CD14-positive monocyte (primary cell): ENCODE data around the gene EML4. TPM values are rescaled to one million over a fixed set of nuclear protein-coding genes. Genes with fewer than 3 reads are reported as not detected.
A peak's percentile ranks its signal among the peaks of the same experiment; 100 is the strongest.
"Not testable (repeated sequence)": the region's sequence is repeated elsewhere in the genome, so short reads cannot be mapped to it uniquely, and the experiment has no call there.

Experiments
- DNase-seq, 3 donors: peaks; one replicate each; pipeline ENCODE4 v3.0.0-alpha.2; 2011 to 2022
- H2AFZ ChIP-seq: 2 replicates; pipeline ENCODE4 v1.6.0; 2012; ENCODE audit warnings: mild to moderate bottlenecking, low read depth, low read length, inconsistent platforms; ENCODE audit not compliant: insufficient read depth, poor library complexity, severe bottlenecking
- H3K27ac ChIP-seq, 2 donors: 1 replicate in 1 of 2; 2 replicates in 1 of 2; pipeline ENCODE4 v1.5.1; 2012 to 2013; ENCODE audit warnings: low read length in 2 of 2, control low read depth in 1 of 2, inconsistent platforms in 1 of 2, low read depth in 1 of 2, mild to moderate bottlenecking in 1 of 2
- H3K27me3 ChIP-seq, 2 donors: one replicate each; pipeline versions ENCODE4 v1.6.0 to v1.6.1; 2011 to 2013; ENCODE audit warnings: low read length in 2 of 2; ENCODE audit not compliant: control insufficient read depth in 2 of 2, insufficient read depth in 2 of 2
- H3K36me3 ChIP-seq, 2 donors: replicated peaks in 1 of 2; 1 replicate in 1 of 2; 2 replicates in 1 of 2; pipeline versions ENCODE4 v1.5.1 to v1.6.1; 2012 to 2013; ENCODE audit warnings: low read length in 2 of 2, control low read depth in 1 of 2, inconsistent platforms in 1 of 2, mild to moderate bottlenecking in 1 of 2; ENCODE audit not compliant: insufficient read depth in 2 of 2, control insufficient read depth in 1 of 2
- H3K4me1 ChIP-seq, 2 donors: 1 replicate in 1 of 2; 2 replicates in 1 of 2; pipeline versions ENCODE4 v1.5.1 to v1.6.1; 2012 to 2013; ENCODE audit warnings: low read length in 2 of 2, control low read depth in 1 of 2, inconsistent platforms in 1 of 2, mild to moderate bottlenecking in 1 of 2, moderate library complexity in 1 of 2; ENCODE audit not compliant: insufficient read depth in 2 of 2, control insufficient read depth in 1 of 2
- H3K4me2 ChIP-seq: replicated peaks from 2 replicates; pipeline ENCODE3; 2012; ENCODE audit warnings: low read length, moderate library complexity, mild to moderate bottlenecking; ENCODE audit not compliant: poor library complexity, severe bottlenecking; ENCODE audit errors: extremely low read depth
- H3K4me3 ChIP-seq, 3 experiments: fragments of 200-600 bp in 1 of 3; sonication (generic) in 1 of 3; replicated peaks in 1 of 3; 1 replicate in 2 of 3; 2 replicates in 1 of 3; pipeline ENCODE4 v1.5.1; 2011 to 2013; ENCODE audit warnings: low read length in 3 of 3, mild to moderate bottlenecking in 3 of 3, control low read depth in 2 of 3, low read depth in 2 of 3, inconsistent platforms in 1 of 3, moderate library complexity in 1 of 3
- H3K79me2 ChIP-seq: 2 replicates; pipeline ENCODE4 v1.6.0; 2012; ENCODE audit warnings: mild to moderate bottlenecking, control low read depth, inconsistent platforms, low read length, moderate library complexity; ENCODE audit not compliant: insufficient read depth
- H3K9ac ChIP-seq: 2 replicates; pipeline ENCODE4 v1.6.0; 2017; ENCODE audit warnings: low read length, mild to moderate bottlenecking; ENCODE audit not compliant: insufficient read depth, poor library complexity, severe bottlenecking
- H3K9me3 ChIP-seq, 2 donors: replicated peaks in 1 of 2; 1 replicate in 1 of 2; 2 replicates in 1 of 2; pipeline versions ENCODE4 v1.5.1 to v1.6.1; 2012 to 2013; ENCODE audit warnings: low read length in 2 of 2, control low read depth in 1 of 2; ENCODE audit not compliant: control insufficient read depth in 1 of 2, insufficient read depth in 1 of 2
- H4K20me1 ChIP-seq: 2 replicates; pipeline ENCODE4 v1.6.0; 2012; ENCODE audit warnings: mild to moderate bottlenecking, low read length, control low read depth, moderate library complexity; ENCODE audit not compliant: insufficient read depth
- H3K27ac Mint-ChIP-seq, 7 donors: one replicate each; pipeline ENCODE4 v1.8.0; 2020; ENCODE audit warnings: mild to moderate bottlenecking in 7 of 7, mixed read lengths in 7 of 7, moderate library complexity in 6 of 7, inconsistent platforms in 2 of 7
- H3K27me3 Mint-ChIP-seq, 3 donors: one replicate each; pipeline ENCODE4 v1.8.0; 2021 to 2022; ENCODE audit warnings: low read depth in 3 of 3, mild to moderate bottlenecking in 3 of 3, mixed read lengths in 3 of 3, moderate library complexity in 3 of 3, inconsistent platforms in 1 of 3
- H3K36me3 Mint-ChIP-seq, 2 donors: one replicate each; pipeline ENCODE4 v1.8.0; 2020; ENCODE audit warnings: mixed read lengths in 2 of 2, inconsistent platforms in 1 of 2, mild to moderate bottlenecking in 1 of 2
- H3K4me1 Mint-ChIP-seq: one replicate; pipeline ENCODE4 v1.8.0; 2020; ENCODE audit warnings: mild to moderate bottlenecking, mixed read lengths
- H3K4me3 Mint-ChIP-seq, 2 donors: one replicate each; pipeline ENCODE4 v1.8.0; 2020; ENCODE audit warnings: mild to moderate bottlenecking in 2 of 2, mixed read lengths in 2 of 2, moderate library complexity in 1 of 2
- H3K9me3 Mint-ChIP-seq, 7 donors: one replicate each; pipeline ENCODE4 v1.8.0; 2020 to 2022; ENCODE audit warnings: mixed read lengths in 7 of 7, mild to moderate bottlenecking in 6 of 7, moderate library complexity in 6 of 7, inconsistent platforms in 2 of 7
- WGBS: methylation state at CpG from one replicate; pipeline ENCODE4 v1.1.5; 2013; ENCODE audit warnings: missing lambda C conversion rate; ENCODE audit not compliant: insufficient coverage; 5-methylcytosine and 5-hydroxymethylcytosine counted together
- intact Hi-C, 2 donors: fragments of 100-400 bp; cut with micrococcal nuclease; formaldehyde crosslinking; loops; one replicate each; pipeline versions ENCODE4 v1.15.0 to v1.15.1; 2023
- polyA plus RNA-seq, 3 donors: library from polyadenylated mRNA; depleted of rRNA in 1 of 3; unstranded in 2 of 3; stranded (reverse) in 1 of 3; fragments of 300-500 nt in 2 of 3; fragments of >200 nt in 1 of 3; fragmentation: Illumina TruSeq in 2 of 3; gene quantifications; 1 replicate in 2 of 3; 2 replicates in 1 of 3; pipeline ENCODE4 v1.2.3, GENCODE V29; 2012 to 2021
- TF ChIP-seq, protein P1 (sequence below): fragments of 200-600 bp; IDR thresholded peaks from one replicate; pipeline ENCODE4 v1.8.0; 2022; ENCODE audit warnings: antibody characterized with exemption, mild to moderate bottlenecking

EML4 gene
- polyA plus RNA-seq, 3 donors = 11.5 to 24.3 (median 15.0) TPM

DNA sequence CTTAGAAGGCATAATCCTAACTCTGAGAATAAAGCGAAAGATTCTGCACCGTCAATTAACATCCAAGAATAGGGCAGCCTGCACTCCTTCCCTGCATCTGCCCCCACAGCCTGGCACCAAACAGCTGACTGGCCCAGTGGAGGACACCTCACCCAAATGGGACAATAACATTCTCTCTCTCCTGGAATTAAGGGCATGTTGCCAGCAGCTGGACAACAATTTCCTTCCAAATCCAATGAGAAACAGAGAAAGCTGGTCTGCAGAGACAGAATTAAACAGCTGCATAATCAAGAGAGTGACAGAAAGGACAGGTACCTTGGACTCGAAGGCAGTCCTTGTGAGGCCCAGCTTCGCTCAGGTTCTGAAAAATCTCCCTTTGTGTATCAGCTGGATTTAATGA, 176.8 kb downstream of the EML4 start:
- no peaks in the 10 kb centered on the region for H3K27me3 Mint-ChIP-seq
- TF ChIP-seq, protein P1, sequence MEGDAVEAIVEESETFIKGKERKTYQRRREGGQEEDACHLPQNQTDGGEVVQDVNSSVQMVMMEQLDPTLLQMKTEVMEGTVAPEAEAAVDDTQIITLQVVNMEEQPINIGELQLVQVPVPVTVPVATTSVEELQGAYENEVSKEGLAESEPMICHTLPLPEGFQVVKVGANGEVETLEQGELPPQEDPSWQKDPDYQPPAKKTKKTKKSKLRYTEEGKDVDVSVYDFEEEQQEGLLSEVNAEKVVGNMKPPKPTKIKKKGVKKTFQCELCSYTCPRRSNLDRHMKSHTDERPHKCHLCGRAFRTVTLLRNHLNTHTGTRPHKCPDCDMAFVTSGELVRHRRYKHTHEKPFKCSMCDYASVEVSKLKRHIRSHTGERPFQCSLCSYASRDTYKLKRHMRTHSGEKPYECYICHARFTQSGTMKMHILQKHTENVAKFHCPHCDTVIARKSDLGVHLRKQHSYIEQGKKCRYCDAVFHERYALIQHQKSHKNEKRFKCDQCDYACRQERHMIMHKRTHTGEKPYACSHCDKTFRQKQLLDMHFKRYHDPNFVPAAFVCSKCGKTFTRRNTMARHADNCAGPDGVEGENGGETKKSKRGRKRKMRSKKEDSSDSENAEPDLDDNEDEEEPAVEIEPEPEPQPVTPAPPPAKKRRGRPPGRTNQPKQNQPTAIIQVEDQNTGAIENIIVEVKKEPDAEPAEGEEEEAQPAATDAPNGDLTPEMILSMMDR = no peak
- Histone ChIP-seq H3K27ac (peak overlapping the region in 1 of 2 donors; percentile 8), H3K79me2 (peaks cover 61% of the 10 kb centered on the region), H3K4me3 (no peak overlapping the region), H3K9ac (no peak overlapping the region), H4K20me1 (peaks cover 45% of the 10 kb centered on the region), H3K9me3 (no peaks in the 10 kb centered on the region), H3K4me2 (no peak overlapping the region), H3K36me3 (peaks cover 49 to 89% of the 10 kb centered on the region in 2 donors), H3K4me1 (no peaks in the 10 kb centered on the region), H2AFZ (no peak overlapping the region), H3K27me3 (no peaks in the 10 kb centered on the region)
- H3K36me3 Mint-ChIP-seq = peaks cover 66 to 72% of the 10 kb centered on the region in 2 donors
- WGBS = 100% methylated on average over 4 of the region's 4 CpGs
- peaks cover 0 to 8% (median 0%) of the 10 kb centered on the region in 7 donors for H3K9me3 Mint-ChIP-seq
- H3K27ac Mint-ChIP-seq = peak overlapping the region in 1 of 7 donors; percentile 4
- peaks cover 2% of the 10 kb centered on the region for H3K4me1 Mint-ChIP-seq
- intact Hi-C loops = no loop called here
- DNase-seq = no peak
- no peak overlapping the region for H3K4me3 Mint-ChIP-seq

DNA sequence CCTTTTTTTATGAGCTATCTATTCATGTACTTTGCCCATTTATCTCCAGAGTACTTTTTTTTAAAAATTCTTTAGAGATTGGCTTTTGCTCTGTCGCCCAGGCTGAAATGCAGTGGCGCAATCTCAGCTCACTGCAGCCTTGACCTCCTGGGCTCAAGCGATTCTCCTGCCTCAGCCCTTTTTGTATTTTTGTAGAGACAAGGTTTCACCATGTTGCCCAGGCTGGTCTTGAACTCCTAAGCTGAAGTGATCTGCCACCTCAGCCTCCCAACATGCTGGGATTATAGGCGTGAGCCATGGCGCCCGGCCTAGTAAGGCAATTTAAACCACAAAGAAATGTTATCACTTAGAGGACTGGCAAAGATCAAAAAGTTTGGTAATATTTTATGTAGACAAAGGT, 177.7 kb downstream of the EML4 start:
- H3K9me3 Mint-ChIP-seq, DNase-seq, H3K4me3 Mint-ChIP-seq, H3K9me3 ChIP-seq, H3K4me3 ChIP-seq, H3K27me3 Mint-ChIP-seq, H3K27ac ChIP-seq, H3K4me1 Mint-ChIP-seq, intact Hi-C loops, H3K9ac ChIP-seq, H3K4me2 ChIP-seq, H2AFZ ChIP-seq, H3K27me3 ChIP-seq, H3K4me1 ChIP-seq, H3K27ac Mint-ChIP-seq: not testable (repeated sequence)
- Histone ChIP-seq H3K36me3 (peaks cover 58 to 92% of the 10 kb centered on the region in 2 donors), H3K79me2 (peaks cover 68% of the 10 kb centered on the region), H4K20me1 (peaks cover 45% of the 10 kb centered on the region)
- WGBS = 83% methylated on average over 1 of the region's 6 CpGs
- peaks cover 74 to 79% of the 10 kb centered on the region in 2 donors for H3K36me3 Mint-ChIP-seq

DNA sequence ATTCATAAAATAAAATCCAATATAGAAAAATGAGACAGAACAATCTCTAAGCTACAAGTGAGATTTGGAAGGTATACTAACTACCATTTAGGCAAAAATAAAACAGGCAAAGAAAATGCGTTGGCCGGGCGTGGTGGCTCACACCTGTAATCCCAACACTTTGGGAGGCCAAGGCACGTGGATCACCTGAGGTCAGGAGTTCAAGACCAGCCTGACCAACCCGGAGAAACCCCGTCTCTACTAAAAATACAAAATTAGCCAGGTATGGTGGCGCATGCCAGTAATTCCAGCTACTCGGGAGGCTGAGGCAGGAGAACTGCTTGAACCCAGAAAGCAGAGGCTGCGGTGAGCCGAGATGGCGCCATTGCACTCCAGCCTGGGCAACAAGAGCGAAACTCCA, 178.4 kb downstream of the EML4 start:
- Histone ChIP-seq H3K79me2 (peaks cover 75% of the 10 kb centered on the region), H4K20me1 (peaks cover 46% of the 10 kb centered on the region), H3K36me3 (peaks cover 65 to 98% of the 10 kb centered on the region in 2 donors)
- intact Hi-C loops, H3K4me1 Mint-ChIP-seq, H3K4me2 ChIP-seq, DNase-seq, H3K4me3 ChIP-seq, H3K9me3 ChIP-seq, H3K27me3 ChIP-seq, H2AFZ ChIP-seq, H3K27ac ChIP-seq, H3K4me1 ChIP-seq, H3K9me3 Mint-ChIP-seq, H3K4me3 Mint-ChIP-seq, H3K27me3 Mint-ChIP-seq, H3K9ac ChIP-seq, H3K27ac Mint-ChIP-seq: not testable (repeated sequence)
- peaks cover 81 to 86% of the 10 kb centered on the region in 2 donors for H3K36me3 Mint-ChIP-seq
- 100% methylated on average over 2 of the region's 12 CpGs for WGBS
